Transverse colon (tissue), 3 donors: Measurements from ENCODE around the gene NES.

ENCODE experiments used
- CTCF ChIP-seq, 5 experiments: fragments of 200-600 bp in 3 of 5; fragments of 450-650 bp in 2 of 5; sonication (generic) in 3 of 5; IDR thresholded peaks; 1 replicate in 2 of 5; 2 replicates in 3 of 5; pipeline ENCODE4 v1.5.1; 2016 to 2017; ENCODE audit warnings: antibody characterized with exemption in 5 of 5, inconsistent platforms in 3 of 5, mild to moderate bottlenecking in 2 of 5, moderate library complexity in 1 of 5
- EP300 ChIP-seq: sonication (generic); formaldehyde crosslinking; IDR thresholded peaks from one replicate; pipeline ENCODE4 v1.6.1; 2017; ENCODE audit warnings: antibody characterized with exemption, low read depth

- TF ChIP-seq CTCF (IDR thresholded peaks at IDR 0.05), result no peak
- no peak for TF ChIP-seq EP300
Measured at GRCh38 chr1:156640842-156641706, 36.1 kb downstream of the NES start.
